ENCODE data around the gene FER.
"Not testable (repeated sequence)": the region's sequence is repeated elsewhere in the genome, so short reads cannot be mapped to it uniquely, and the experiment has no call there.

The FER gene

DNA sequence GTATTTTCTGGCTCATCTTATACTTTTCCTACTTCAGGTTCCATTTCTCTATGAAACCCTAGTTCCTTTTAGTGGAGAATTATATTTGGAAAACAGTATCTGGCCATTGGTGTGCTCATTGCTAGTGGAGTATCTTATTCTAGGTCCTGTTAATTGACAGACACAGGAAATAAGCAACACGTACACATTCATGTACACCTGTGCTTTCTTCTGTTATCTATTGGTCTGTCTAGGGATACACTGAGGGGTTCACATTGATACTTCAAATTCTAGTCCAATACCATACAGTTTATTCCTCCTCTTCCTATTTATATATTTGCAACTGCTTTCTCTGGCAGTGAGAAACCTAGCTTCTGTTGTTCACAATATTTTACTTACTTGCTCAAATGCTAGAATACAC lies 110.2 kb downstream of the FER start:
- DNase-seq (ENCODE audit: low read depth), result no peak
- no peak overlapping the region for H3K4me3 ChIP-seq (ENCODE audit: low read length)
- TF ChIP-seq, protein P1, sequence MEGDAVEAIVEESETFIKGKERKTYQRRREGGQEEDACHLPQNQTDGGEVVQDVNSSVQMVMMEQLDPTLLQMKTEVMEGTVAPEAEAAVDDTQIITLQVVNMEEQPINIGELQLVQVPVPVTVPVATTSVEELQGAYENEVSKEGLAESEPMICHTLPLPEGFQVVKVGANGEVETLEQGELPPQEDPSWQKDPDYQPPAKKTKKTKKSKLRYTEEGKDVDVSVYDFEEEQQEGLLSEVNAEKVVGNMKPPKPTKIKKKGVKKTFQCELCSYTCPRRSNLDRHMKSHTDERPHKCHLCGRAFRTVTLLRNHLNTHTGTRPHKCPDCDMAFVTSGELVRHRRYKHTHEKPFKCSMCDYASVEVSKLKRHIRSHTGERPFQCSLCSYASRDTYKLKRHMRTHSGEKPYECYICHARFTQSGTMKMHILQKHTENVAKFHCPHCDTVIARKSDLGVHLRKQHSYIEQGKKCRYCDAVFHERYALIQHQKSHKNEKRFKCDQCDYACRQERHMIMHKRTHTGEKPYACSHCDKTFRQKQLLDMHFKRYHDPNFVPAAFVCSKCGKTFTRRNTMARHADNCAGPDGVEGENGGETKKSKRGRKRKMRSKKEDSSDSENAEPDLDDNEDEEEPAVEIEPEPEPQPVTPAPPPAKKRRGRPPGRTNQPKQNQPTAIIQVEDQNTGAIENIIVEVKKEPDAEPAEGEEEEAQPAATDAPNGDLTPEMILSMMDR (IDR thresholded peaks at IDR 0.05; ENCODE audit: insufficient read depth, low read depth, low read length, missing control alignments), result no peak

DNA sequence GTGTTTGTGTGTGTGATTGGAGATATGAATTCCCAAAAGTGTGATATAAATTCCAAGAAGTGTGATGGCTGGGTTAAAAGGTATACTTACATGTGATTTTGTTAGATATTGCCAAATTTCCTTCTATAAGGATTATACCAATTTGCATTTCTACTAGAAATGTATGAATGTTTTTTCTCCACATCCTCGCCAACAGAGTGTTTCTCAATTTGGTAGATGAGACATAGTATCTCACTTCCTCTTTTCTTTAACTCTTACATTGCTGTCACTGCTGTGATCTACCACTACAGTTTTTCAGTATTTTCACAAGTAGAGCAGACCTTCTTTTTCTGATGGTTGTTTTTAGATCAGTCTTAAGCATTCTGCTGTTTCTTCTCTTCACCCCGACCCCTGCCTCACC lies 111.3 kb downstream of the FER start:
- peak; percentile 50 for DNase-seq (ENCODE audit: low read depth)
- TF ChIP-seq, protein P1 (IDR thresholded peaks at IDR 0.05; ENCODE audit: insufficient read depth, low read depth, low read length, missing control alignments), result no peak
- no peak overlapping the region for H3K4me3 ChIP-seq (ENCODE audit: low read length)

DNA sequence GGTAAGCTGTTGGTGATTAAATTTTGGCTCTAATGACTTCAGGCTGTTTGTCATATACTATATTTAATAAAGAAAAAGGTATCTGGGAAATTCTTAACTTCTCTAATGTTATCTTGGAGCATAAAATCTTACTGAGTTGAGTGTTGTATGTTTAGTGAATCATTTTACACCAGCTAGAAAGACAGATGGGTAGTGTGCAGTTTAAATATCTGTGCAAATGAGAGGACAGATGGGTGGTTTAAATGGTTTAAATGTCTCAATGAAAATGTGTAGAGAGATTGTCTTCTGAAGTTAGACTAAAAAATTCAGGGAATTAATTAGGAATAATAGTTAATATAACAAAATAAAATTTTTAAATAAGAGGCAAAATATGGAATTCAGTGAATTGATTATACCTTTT lies 114.5 kb downstream of the FER start:
- TF ChIP-seq, protein P1 (IDR thresholded peaks at IDR 0.05; ENCODE audit: insufficient read depth, low read depth, low read length, missing control alignments), result no peak
- H3K4me3 ChIP-seq (ENCODE audit: low read length), result no peak overlapping the region
- DNase-seq (ENCODE audit: low read depth), result no peak

DNA sequence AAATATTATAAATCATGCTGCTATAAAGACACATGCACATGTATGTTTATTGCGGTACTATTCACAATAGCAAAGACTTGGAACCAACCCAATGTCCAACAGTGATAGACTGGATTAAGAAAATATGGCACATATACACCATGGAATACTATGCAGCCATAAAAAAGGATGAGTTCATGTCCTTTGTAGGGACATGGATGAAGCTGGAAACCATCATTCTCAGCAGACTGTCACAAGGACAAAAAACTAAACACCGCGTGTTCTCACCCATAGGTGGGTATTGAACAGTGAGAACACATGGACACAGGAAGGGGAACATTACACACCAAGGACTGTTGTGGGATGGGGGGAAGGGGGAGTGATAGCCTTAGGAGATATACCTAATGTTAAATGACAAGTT lies 118.4 kb downstream of the FER start:
- not testable (repeated sequence) for H3K4me3 ChIP-seq (ENCODE audit: low read length); DNase-seq (ENCODE audit: low read depth)

DNA sequence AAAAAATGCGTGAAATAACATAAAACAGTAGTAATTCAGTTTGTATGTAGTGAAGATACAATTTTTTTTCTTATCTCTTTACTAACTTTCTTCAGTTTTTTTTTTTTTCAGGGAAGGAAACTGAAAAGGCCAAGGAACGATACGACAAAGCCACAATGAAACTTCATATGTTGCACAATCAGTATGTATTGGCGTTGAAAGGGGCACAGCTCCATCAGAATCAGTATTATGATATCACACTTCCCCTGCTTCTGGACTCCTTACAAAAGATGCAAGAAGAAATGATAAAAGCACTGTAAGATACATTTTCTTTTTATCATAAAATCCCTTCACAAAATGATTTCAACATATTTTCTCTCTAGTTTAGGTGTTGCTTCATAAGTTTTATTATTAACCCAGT lies 120.0 kb downstream of the FER start:
- TF ChIP-seq, protein P1 (IDR thresholded peaks at IDR 0.05; ENCODE audit: insufficient read depth, low read depth, low read length, missing control alignments), result no peak
- no peak for DNase-seq (ENCODE audit: low read depth)

DNA sequence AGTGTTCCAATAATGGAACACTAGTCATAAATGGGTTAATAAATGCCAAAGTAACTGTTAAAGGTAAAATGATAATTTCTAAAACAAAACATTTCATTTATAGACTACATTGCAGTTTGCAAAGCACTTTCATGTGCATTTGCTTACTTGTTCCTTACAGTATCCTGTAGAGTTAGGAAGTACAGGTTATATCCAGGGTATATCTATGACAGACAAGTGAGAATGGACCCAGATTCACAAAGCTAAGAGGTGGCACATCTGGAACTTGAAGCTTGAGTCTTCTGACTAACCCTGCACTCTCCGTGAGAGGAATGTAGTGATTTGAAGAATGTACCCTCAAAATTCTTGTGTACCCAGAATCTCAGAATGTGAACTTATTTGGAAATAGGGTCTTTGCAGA lies 121.4 kb downstream of the FER start:
- TF ChIP-seq, protein P1 (IDR thresholded peaks at IDR 0.05; ENCODE audit: insufficient read depth, low read depth, low read length, missing control alignments), result no peak
- H3K4me3 ChIP-seq (ENCODE audit: low read length), result no peak overlapping the region
- DNase-seq (ENCODE audit: low read depth), result no peak

More for the DNA sequence above, 120.0 kb downstream of the FER start:
- H3K4me3 ChIP-seq (ENCODE audit: low read length), result no peak overlapping the region

DNA sequence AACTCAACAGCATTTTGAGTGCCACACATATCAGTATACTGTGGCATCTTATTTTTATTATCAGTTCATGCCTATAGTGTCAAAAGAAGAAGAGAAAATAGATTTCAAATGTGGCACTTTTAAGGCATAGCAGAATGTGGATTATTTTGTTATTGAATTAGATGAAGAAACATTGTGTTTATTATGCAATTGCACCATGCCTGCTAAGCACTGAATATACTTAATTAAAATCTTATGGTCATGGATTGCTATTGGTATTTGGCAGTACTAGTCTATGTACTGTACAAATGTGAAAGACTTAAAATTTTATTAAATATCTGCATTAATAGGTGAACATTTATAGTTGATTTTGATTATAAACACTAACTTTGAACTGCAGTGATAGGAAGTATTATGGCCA lies 128.8 kb downstream of the FER start:
- DNase-seq (ENCODE audit: low read depth), result no peak
- TF ChIP-seq, protein P1 (IDR thresholded peaks at IDR 0.05; ENCODE audit: insufficient read depth, low read depth, low read length, missing control alignments), result no peak
- no peak overlapping the region for H3K4me3 ChIP-seq (ENCODE audit: low read length)

DNA sequence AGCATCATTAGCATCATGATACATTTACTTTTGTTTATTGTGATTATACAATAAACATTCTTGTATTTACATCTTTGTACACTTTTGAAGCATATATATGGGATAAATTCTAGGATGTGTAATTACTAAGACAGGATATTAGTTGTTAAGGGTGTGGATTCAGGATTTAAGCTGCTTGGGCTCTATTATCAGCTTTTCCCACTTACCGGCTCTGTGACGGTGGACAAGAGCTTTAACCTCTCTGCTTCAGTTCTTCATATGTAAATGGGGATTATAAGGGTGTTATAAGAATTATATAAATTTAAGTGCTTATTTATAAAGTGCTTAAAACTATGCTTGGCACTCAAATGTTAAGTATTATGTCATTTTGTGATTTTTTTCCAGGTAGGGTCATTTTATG lies 131.1 kb downstream of the FER start:
- no peak overlapping the region for H3K4me3 ChIP-seq (ENCODE audit: low read length)
- TF ChIP-seq, protein P1 (IDR thresholded peaks at IDR 0.05; ENCODE audit: insufficient read depth, low read depth, low read length, missing control alignments), result no peak
- no peak for DNase-seq (ENCODE audit: low read depth)

All from epithelial cell of esophagus (primary cell).